Epithelial cell of proximal tubule (primary cell): Measurements from ENCODE around the gene NEK4. TPM values are rescaled to one million over a fixed set of nuclear protein-coding genes. Genes with fewer than 3 reads are reported as not detected.
A peak's percentile ranks its signal among the peaks of the same experiment; 100 is the strongest.

Source experiments
- DNase-seq: peaks from one replicate; pipeline ENCODE4 v3.0.0-alpha.2; 2011; ENCODE audit warnings: low read depth
- H3K4me3 ChIP-seq: 2 replicates; pipeline ENCODE4 v1.5.1; 2011; ENCODE audit warnings: low read depth, mild to moderate bottlenecking, low read length
- CTCF ChIP-seq: conservative IDR thresholded peaks from 2 replicates; pipeline ENCODE4 v1.5.1; 2012; ENCODE audit warnings: low read depth, mild to moderate bottlenecking, low read length
- total RNA-seq: library from RNA; depleted of rRNA; stranded (reverse); fragments of >200 nt; gene quantifications from 2 replicates; pipeline ENCODE4 v1.2.3, GENCODE V29; 2015

NEK4 gene
- total RNA-seq, 1 donor from 2014 or later: 13.3 TPM

GRCh38 chr3:52710512-52710911, 60.2 kb downstream of the NEK4 start:
- no peak for DNase-seq
- no peak for TF ChIP-seq CTCF
- no peak overlapping the region for H3K4me3 ChIP-seq

DNA sequence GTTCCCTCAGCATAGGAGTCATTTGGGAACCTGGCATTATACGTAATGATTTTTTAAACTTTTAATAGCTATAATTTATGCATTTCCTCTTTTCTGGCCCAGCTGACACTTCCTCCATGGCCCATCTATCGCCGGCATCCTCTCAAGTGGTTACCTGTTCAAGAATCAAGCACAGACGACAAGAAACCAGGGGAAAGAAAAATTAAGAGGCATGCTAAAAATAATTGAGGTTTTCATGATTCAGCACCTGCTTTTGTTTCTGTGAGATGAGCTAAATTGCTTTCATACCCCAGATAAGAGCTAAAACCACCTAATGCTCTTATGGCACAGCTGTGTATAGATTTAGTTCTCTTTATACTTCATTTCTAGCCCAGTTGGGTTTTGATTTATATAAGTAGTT, 63.2 kb downstream of the NEK4 start:
- TF ChIP-seq CTCF: no peak
- H3K4me3 ChIP-seq: peak overlapping the region; percentile 100
- no peak for DNase-seq

- peak within 1 kb of the TSS; percentile 100 for H3K4me3 ChIP-seq
- no peak for TF ChIP-seq CTCF
- no peak for DNase-seq
Observed at GRCh38 chr3:52705688-52706686, 64.8 kb downstream of the NEK4 start, which contains the start of the genes GLT8D1 and SPCS1. Gene GLT8D1, minus strand, starts transcription at chr3:52705791. Its CDS starts 5,331 bp downstream, at chr3:52700460. Gene SPCS1, plus strand, starts transcription at chr3:52706106. Its CDS starts 141 bp downstream, at chr3:52706247.

DNA sequence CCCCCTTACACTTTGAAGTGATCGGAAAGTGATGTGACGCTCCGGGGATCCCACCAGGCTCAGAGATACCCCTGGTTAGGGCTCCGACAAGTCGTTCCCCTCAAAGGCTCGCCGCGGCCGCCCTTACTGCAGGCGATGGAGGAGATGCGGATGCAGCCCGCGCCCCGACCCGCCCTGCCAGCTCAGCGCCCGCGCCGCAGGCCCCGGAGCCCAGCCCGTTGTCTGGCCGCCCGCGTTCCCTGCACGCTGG, 65.4 kb downstream of the NEK4 start:
- no peak for DNase-seq
- peak overlapping the region; percentile 100 for H3K4me3 ChIP-seq
- no peak for TF ChIP-seq CTCF

- TF ChIP-seq CTCF: no peak
- DNase-seq: no peak
- peak overlapping the region; percentile 100 for H3K4me3 ChIP-seq
Observed at GRCh38 chr3:52704611-52705437, 65.9 kb downstream of the NEK4 start.

DNA sequence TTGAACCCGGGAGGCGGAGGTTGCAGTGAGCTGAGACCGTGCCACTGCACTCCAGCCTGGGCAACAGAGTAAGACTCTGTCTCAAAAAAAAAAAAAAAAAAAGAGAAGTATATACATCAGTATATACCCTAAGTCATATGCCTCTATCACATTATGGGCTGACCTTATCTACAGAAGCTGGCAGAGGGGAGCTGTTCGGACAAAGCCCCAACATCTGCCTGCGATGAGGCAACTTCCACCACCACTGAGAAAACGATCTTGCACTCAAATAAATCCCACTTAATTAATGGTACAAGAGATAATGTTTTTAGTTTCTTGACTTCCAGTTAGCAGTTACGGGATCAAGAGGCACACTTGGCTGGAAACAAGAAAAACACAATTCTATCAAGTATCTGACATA, 67.4 kb downstream of the NEK4 start:
- DNase-seq: no peak
- TF ChIP-seq CTCF: no peak

More for the DNA sequence above, 67.4 kb downstream of the NEK4 start:
- peak overlapping the region; percentile 100 for H3K4me3 ChIP-seq
